CD4-positive, alpha-beta memory T cell (primary cell): Measurements from ENCODE around the gene DNAH12. TPM values are rescaled to one million over a fixed set of nuclear protein-coding genes. Genes with fewer than 3 reads are reported as not detected.

Experiments
- CTCF ChIA-PET: fragments of 350-600 bp; sonication (Branson Sonifier 250); formaldehyde crosslinking; loops from one replicate; lab custom pipeline; 2021; ENCODE audit warnings: inconsistent platforms; ENCODE audit not compliant: partially characterized antibody; lab: Charles Lee
- POLR2A ChIA-PET: fragments of 350-600 bp; sonication (Branson Sonifier 250); formaldehyde crosslinking; loops from one replicate; lab custom pipeline; 2021; ENCODE audit not compliant: partially characterized antibody; lab: Charles Lee
- DNase-seq, 5 donors: peaks; one replicate each; pipeline versions ENCODE4 v3.0.0 to v3.0.0-alpha.2; 2020 to 2022; ENCODE audit warnings: mixed read lengths in 1 of 5
- H3K27ac ChIP-seq: one replicate; pipeline ENCODE4 v1.7.0; 2013; ENCODE audit warnings: low read depth, low read length
- H3K27me3 ChIP-seq: 2 replicates; pipeline ENCODE4 v1.7.0; 2013; ENCODE audit warnings: mild to moderate bottlenecking, low read length, moderate library complexity; ENCODE audit not compliant: insufficient read depth
- H3K36me3 ChIP-seq: 2 replicates; pipeline ENCODE4 v1.7.0; 2013; ENCODE audit warnings: mild to moderate bottlenecking, low read length, moderate library complexity; ENCODE audit not compliant: insufficient read depth
- H3K4me1 ChIP-seq: 2 replicates; pipeline ENCODE4 v1.7.0; 2013; ENCODE audit warnings: mild to moderate bottlenecking, low read length, moderate library complexity; ENCODE audit not compliant: insufficient read depth
- H3K4me3 ChIP-seq, 2 donors: one replicate each; pipeline ENCODE4 v1.7.0; 2013; ENCODE audit warnings: low read length in 2 of 2, mild to moderate bottlenecking in 1 of 2
- H3K9me3 ChIP-seq, 2 donors: one replicate each; pipeline ENCODE4 v1.7.0; 2013; ENCODE audit warnings: low read length in 2 of 2, control low read depth in 1 of 2; ENCODE audit not compliant: control insufficient read depth in 1 of 2
- H3K27ac Mint-ChIP-seq, 7 donors: one replicate each; pipeline ENCODE4 v1.8.0; 2020 to 2021; ENCODE audit warnings: mixed read lengths in 7 of 7, mild to moderate bottlenecking in 6 of 7, inconsistent platforms in 3 of 7, moderate library complexity in 3 of 7
- H3K27me3 Mint-ChIP-seq, 2 donors: one replicate each; pipeline ENCODE4 v1.8.0; 2020 to 2021; ENCODE audit warnings: mixed read lengths in 2 of 2
- H3K36me3 Mint-ChIP-seq, 2 donors: one replicate each; pipeline ENCODE4 v1.8.0; 2020 to 2021; ENCODE audit warnings: mixed read lengths in 2 of 2, inconsistent platforms in 1 of 2, mild to moderate bottlenecking in 1 of 2
- H3K4me1 Mint-ChIP-seq, 4 donors: one replicate each; pipeline ENCODE4 v1.8.0; 2020 to 2021; ENCODE audit warnings: mixed read lengths in 4 of 4, mild to moderate bottlenecking in 1 of 4
- H3K4me3 Mint-ChIP-seq, 8 donors: one replicate each; pipeline ENCODE4 v1.8.0; 2020 to 2021; ENCODE audit warnings: mixed read lengths in 8 of 8, mild to moderate bottlenecking in 7 of 8, moderate library complexity in 6 of 8, inconsistent platforms in 3 of 8
- H3K9me3 Mint-ChIP-seq, 8 donors: one replicate each; pipeline ENCODE4 v1.8.0; 2020 to 2021; ENCODE audit warnings: mixed read lengths in 8 of 8, mild to moderate bottlenecking in 5 of 8, inconsistent platforms in 3 of 8, moderate library complexity in 1 of 8
- intact Hi-C: fragments of 100-400 bp; cut with micrococcal nuclease; formaldehyde crosslinking; loops from one replicate; pipeline ENCODE4 v1.15.1; 2023
- polyA plus RNA-seq, 2 donors: library from polyadenylated mRNA; unstranded; fragments of 300-500 nt; fragmentation: Illumina TruSeq; gene quantifications; one replicate each; pipeline ENCODE4 v1.2.3, GENCODE V29; 2021
- total RNA-seq, 2 experiments: library from RNA; stranded (reverse); gene quantifications; one replicate each; pipeline ENCODE4 v1.2.3, GENCODE V29; 2021

Gene DNAH12
- total and polyA plus RNA-seq, 4 experiments from 2014 or later = 0.09 to 0.11 TPM; not detected in 2

- H3K9me3 ChIP-seq = no peaks in the 10 kb centered on the region
- H3K27me3 ChIP-seq = no peaks in the 10 kb centered on the region
- no peak for DNase-seq
- no peaks in the 10 kb centered on the region for H3K36me3 ChIP-seq
- no peak overlapping the region for H3K4me3 ChIP-seq
- no peaks in the 10 kb centered on the region for H3K4me1 ChIP-seq
- intact Hi-C loops = no loop called here
- ChIA-PET CTCF (no interaction called here), POLR2A (no interaction called here)
- H3K36me3 Mint-ChIP-seq = no peaks in the 10 kb centered on the region
- no peak overlapping the region for H3K27ac Mint-ChIP-seq
- H3K27ac ChIP-seq = no peak overlapping the region
- H3K27me3 Mint-ChIP-seq = no peaks in the 10 kb centered on the region
- H3K4me1 Mint-ChIP-seq = no peaks in the 10 kb centered on the region
- peaks cover 0 to 2% (median 0%) of the 10 kb centered on the region in 8 donors for H3K9me3 Mint-ChIP-seq
- no peak overlapping the region for H3K4me3 Mint-ChIP-seq
These were observed 14.0 kb downstream of the DNAH12 start for GRCh38 chr3:57530071-57530608.

DNA sequence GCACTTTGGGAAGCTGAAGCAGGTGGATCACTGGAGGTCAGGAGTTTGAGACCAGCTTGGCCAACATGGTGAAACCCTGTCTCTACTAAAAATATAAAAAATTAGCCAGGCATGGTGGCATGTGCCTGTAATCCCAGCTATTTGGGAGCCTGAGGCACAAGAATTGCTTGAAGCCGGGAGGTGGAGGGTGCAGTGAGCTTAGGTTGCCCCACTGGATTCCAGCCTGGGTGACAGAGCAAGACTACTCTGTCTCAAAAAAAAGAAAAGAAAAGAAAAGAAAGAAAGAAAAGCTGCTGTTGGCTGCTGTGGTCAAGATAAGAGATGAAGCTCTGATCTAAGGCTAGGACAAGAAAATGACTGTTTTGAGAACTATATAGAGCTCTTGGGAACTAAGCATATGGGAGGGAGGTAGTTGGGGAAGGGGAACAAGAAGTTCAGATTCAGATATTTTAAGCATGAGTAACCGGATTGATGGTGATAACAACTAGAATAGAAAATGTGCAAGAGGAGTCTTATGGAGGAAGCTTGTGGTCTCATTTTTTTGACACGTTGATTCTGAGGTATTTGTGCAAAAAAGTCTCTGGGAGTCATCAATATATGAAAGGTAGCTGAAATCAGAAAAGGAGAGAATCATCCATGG lies 25.7 kb downstream of the DNAH12 start:
- H3K4me1 Mint-ChIP-seq = peaks cover 0 to 3% (median 0%) of the 10 kb centered on the region in 4 donors
- H3K27ac Mint-ChIP-seq = no peak overlapping the region
- H3K4me3 Mint-ChIP-seq = no peak overlapping the region
- intact Hi-C loops = no loop called here
- H3K36me3 Mint-ChIP-seq = no peaks in the 10 kb centered on the region
- no peak for DNase-seq
- CTCF ChIA-PET = no interaction called here
- no peak overlapping the region for H3K4me3 ChIP-seq
- no peaks in the 10 kb centered on the region for H3K36me3 ChIP-seq
- no peaks in the 10 kb centered on the region for H3K9me3 Mint-ChIP-seq
- no peaks in the 10 kb centered on the region for H3K27me3 ChIP-seq
- peaks cover 2 to 6% of the 10 kb centered on the region in 2 donors for H3K27me3 Mint-ChIP-seq
- H3K27ac ChIP-seq = no peak overlapping the region
- H3K9me3 ChIP-seq = no peaks in the 10 kb centered on the region
- H3K4me1 ChIP-seq = no peaks in the 10 kb centered on the region
- POLR2A ChIA-PET = no interaction called here

- Histone ChIP-seq H3K27ac (no peak overlapping the region), H3K27me3 (peaks cover 5% of the 10 kb centered on the region), H3K4me3 (no peak overlapping the region), H3K36me3 (no peaks in the 10 kb centered on the region), H3K9me3 (no peaks in the 10 kb centered on the region), H3K4me1 (no peaks in the 10 kb centered on the region)
- Mint-ChIP-seq H3K27ac (no peak overlapping the region), H3K4me3 (no peak overlapping the region), H3K4me1 (no peaks in the 10 kb centered on the region), H3K36me3 (no peaks in the 10 kb centered on the region), H3K27me3 (peaks cover 8% of the 10 kb centered on the region in 2 donors), H3K9me3 (peaks cover 0 to 4% (median 0%) of the 10 kb centered on the region in 8 donors)
- DNase-seq = no peak
- CTCF ChIA-PET = no interaction called here
- intact Hi-C loops = no loop called here
- POLR2A ChIA-PET = no interaction called here
These were observed 32.0 kb downstream of the DNAH12 start for GRCh38 chr3:57512166-57512565.

DNA sequence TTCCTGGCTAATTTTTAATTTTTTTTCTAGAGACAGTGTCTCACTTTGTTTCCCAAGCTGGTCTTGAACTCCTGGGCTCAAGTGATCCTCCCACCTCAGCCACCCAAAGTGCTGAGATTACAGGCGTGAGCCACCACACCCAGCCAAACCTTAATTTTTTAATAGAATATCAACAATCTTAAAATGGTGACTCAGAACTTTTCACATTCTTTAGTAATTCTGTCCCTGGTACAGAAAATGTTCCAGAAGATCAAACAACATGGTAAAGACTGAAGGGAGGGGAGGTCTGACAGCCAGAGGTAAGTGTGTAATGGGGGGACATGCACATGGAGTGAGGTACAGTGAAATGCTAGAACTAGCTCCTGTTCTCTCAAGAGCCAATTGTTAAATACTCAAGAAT lies 38.2 kb downstream of the DNAH12 start:
- POLR2A ChIA-PET = no interaction called here
- intact Hi-C loops = no loop called here
- H3K36me3 ChIP-seq = no peaks in the 10 kb centered on the region
- no peaks in the 10 kb centered on the region for H3K36me3 Mint-ChIP-seq
- H3K27me3 ChIP-seq = no peaks in the 10 kb centered on the region
- H3K4me3 ChIP-seq = no peak overlapping the region
- no peak overlapping the region for H3K27ac ChIP-seq
- CTCF ChIA-PET = no interaction called here
- no peaks in the 10 kb centered on the region for H3K4me1 Mint-ChIP-seq
- H3K9me3 ChIP-seq = no peaks in the 10 kb centered on the region
- H3K27me3 Mint-ChIP-seq = peaks cover 9 to 13% of the 10 kb centered on the region in 2 donors
- no peak overlapping the region for H3K27ac Mint-ChIP-seq
- no peak for DNase-seq
- no peak overlapping the region for H3K4me3 Mint-ChIP-seq
- H3K4me1 ChIP-seq = no peaks in the 10 kb centered on the region
- H3K9me3 Mint-ChIP-seq = peaks cover 0 to 4% (median 0%) of the 10 kb centered on the region in 8 donors

- H3K27ac ChIP-seq = no peak overlapping the region
- Mint-ChIP-seq H3K36me3 (no peaks in the 10 kb centered on the region), H3K27me3 (peaks cover 5 to 7% of the 10 kb centered on the region in 2 donors), H3K27ac (no peak overlapping the region), H3K9me3 (peaks cover 0 to 4% (median 0%) of the 10 kb centered on the region in 8 donors), H3K4me1 (no peaks in the 10 kb centered on the region), H3K4me3 (no peak overlapping the region)
- ChIA-PET POLR2A (no interaction called here), CTCF (no interaction called here)
- H3K4me1 ChIP-seq = no peaks in the 10 kb centered on the region
- no peaks in the 10 kb centered on the region for H3K36me3 ChIP-seq
- peaks cover 5% of the 10 kb centered on the region for H3K27me3 ChIP-seq
- H3K4me3 ChIP-seq = no peak overlapping the region
- intact Hi-C loops = no loop called here
- no peaks in the 10 kb centered on the region for H3K9me3 ChIP-seq
- no peak for DNase-seq
These were observed 43.6 kb downstream of the DNAH12 start for GRCh38 chr3:57500506-57500905.

GRCh38 chr3:57497904-57498303 lies 46.2 kb downstream of the DNAH12 start:
- no peaks in the 10 kb centered on the region for H3K9me3 ChIP-seq
- H3K4me1 ChIP-seq = no peaks in the 10 kb centered on the region
- Mint-ChIP-seq H3K27ac (no peak overlapping the region), H3K4me1 (no peaks in the 10 kb centered on the region), H3K36me3 (no peaks in the 10 kb centered on the region), H3K27me3 (peaks cover 3 to 7% of the 10 kb centered on the region in 2 donors), H3K9me3 (peaks cover 0 to 4% (median 0%) of the 10 kb centered on the region in 8 donors), H3K4me3 (no peak overlapping the region)
- CTCF ChIA-PET = interaction anchor here (1.1 kb wide), 1 partner anchor 12 kb away, joined by 3 read pairs; no protein-coding TSS in a partner anchor
- H3K27ac ChIP-seq = no peak overlapping the region
- H3K36me3 ChIP-seq = no peaks in the 10 kb centered on the region
- peaks cover 5% of the 10 kb centered on the region for H3K27me3 ChIP-seq
- DNase-seq = no peak
- intact Hi-C loops = no loop called here
- H3K4me3 ChIP-seq = no peak overlapping the region
- POLR2A ChIA-PET = no interaction called here

- ChIA-PET POLR2A (no interaction called here), CTCF (no interaction called here)
- peaks cover 2 to 5% of the 10 kb centered on the region in 2 donors for H3K27me3 Mint-ChIP-seq
- peaks cover 0 to under 1% of the 10 kb centered on the region in 2 donors for H3K36me3 Mint-ChIP-seq
- H3K4me3 Mint-ChIP-seq = no peak overlapping the region
- no peak overlapping the region for H3K27ac Mint-ChIP-seq
- H3K4me1 Mint-ChIP-seq = peaks cover 0 to 3% (median 0%) of the 10 kb centered on the region in 4 donors
- H3K9me3 Mint-ChIP-seq = peaks cover 0 to 5% (median 1%) of the 10 kb centered on the region in 8 donors
- no peak for DNase-seq
- no peak overlapping the region for H3K4me3 ChIP-seq
- intact Hi-C loops = no loop called here
- H3K9me3 ChIP-seq = no peaks in the 10 kb centered on the region
- H3K4me1 ChIP-seq = no peaks in the 10 kb centered on the region
- H3K27me3 ChIP-seq = no peaks in the 10 kb centered on the region
- H3K27ac ChIP-seq = no peak overlapping the region
- no peaks in the 10 kb centered on the region for H3K36me3 ChIP-seq
These were observed 59.6 kb downstream of the DNAH12 start for GRCh38 chr3:57484563-57484962.
